Mesendoderm (in vitro differentiated cells): Measurements from ENCODE around the gene CMIP.

ENCODE experiments used
- DNase-seq: peaks from one replicate; pipeline ENCODE4 v3.0.0; 2013
- H2AK5ac ChIP-seq: 2 replicates; pipeline ENCODE4 v1.6.1; 2013; ENCODE audit warnings: low read length, inconsistent platforms
- H2BK120ac ChIP-seq: 2 replicates; pipeline ENCODE4 v1.6.1; 2013; ENCODE audit warnings: low read depth, mild to moderate bottlenecking, low read length, moderate library complexity, mixed read lengths
- H2BK15ac ChIP-seq: replicated peaks from 2 replicates; pipeline ENCODE4 v1.6.1; 2013; ENCODE audit warnings: low read depth, mild to moderate bottlenecking, moderate library complexity
- H2BK5ac ChIP-seq: 2 replicates; pipeline ENCODE4 v1.6.1; 2013; ENCODE audit warnings: low read length, inconsistent platforms
- H3K18ac ChIP-seq: 2 replicates; pipeline ENCODE4 v1.6.1; 2013; ENCODE audit warnings: mild to moderate bottlenecking, low read length, mixed read lengths
- H3K23ac ChIP-seq: one replicate; pipeline ENCODE4 v1.6.1; 2013; ENCODE audit warnings: low read length
- H3K27ac ChIP-seq: 2 replicates; pipeline ENCODE4 v1.5.1; 2013; ENCODE audit warnings: low read depth, mild to moderate bottlenecking, inconsistent platforms, low read length, moderate library complexity
- H3K27me3 ChIP-seq: 2 replicates; pipeline ENCODE4 v1.6.1; 2013; ENCODE audit warnings: low read length, control low read depth, mild to moderate bottlenecking, inconsistent platforms; ENCODE audit not compliant: insufficient read depth, poor library complexity
- H3K36me3 ChIP-seq: 2 replicates; pipeline ENCODE4 v1.6.1; 2013; ENCODE audit warnings: low read length, inconsistent platforms; ENCODE audit not compliant: control insufficient read depth, insufficient read depth
- H3K4ac ChIP-seq: one replicate; pipeline ENCODE4 v1.6.1; 2013; ENCODE audit warnings: low read depth, mild to moderate bottlenecking, low read length, moderate library complexity
- H3K4me1 ChIP-seq: 2 replicates; pipeline ENCODE4 v1.6.1; 2013; ENCODE audit warnings: low read depth, low read length, inconsistent platforms; ENCODE audit not compliant: control insufficient read depth
- H3K4me2 ChIP-seq: 2 replicates; pipeline ENCODE4 v1.6.1; 2013; ENCODE audit warnings: low read length
- H3K4me3 ChIP-seq: 2 replicates; pipeline ENCODE4 v1.5.1; 2013; ENCODE audit warnings: mild to moderate bottlenecking, low read length
- H3K56ac ChIP-seq: one replicate; pipeline ENCODE4 v1.6.1; 2013; ENCODE audit warnings: low read length
- H3K79me1 ChIP-seq: 2 replicates; pipeline ENCODE4 v1.6.1; 2013; ENCODE audit warnings: low read length, inconsistent platforms
- H3K79me2 ChIP-seq: 2 replicates; pipeline ENCODE4 v1.6.1; 2013; ENCODE audit warnings: mild to moderate bottlenecking, low read length; ENCODE audit not compliant: control insufficient read depth, insufficient read depth
- H3K9ac ChIP-seq: 2 replicates; pipeline ENCODE4 v1.6.1; 2013; ENCODE audit warnings: low read length, inconsistent platforms
- H4K5ac ChIP-seq: one replicate; pipeline ENCODE4 v1.6.1; 2013; ENCODE audit warnings: low read length
- H4K8ac ChIP-seq: one replicate; pipeline ENCODE4 v1.6.1; 2013; ENCODE audit warnings: low read depth, mild to moderate bottlenecking, control low read depth, low read length, moderate library complexity
- WGBS: extraction: QIAGEN DNeasy Blood & Tissue Kit; methylation state at CpG from one replicate; pipeline ENCODE4 v1.1.7; 2013; ENCODE audit warnings: low lambda C conversion rate, missing lambda C conversion rate; ENCODE audit not compliant: insufficient coverage; ENCODE audit errors: extremely low coverage; 5-methylcytosine and 5-hydroxymethylcytosine counted together

CMIP gene

GRCh38 chr16:81566086-81567007, 121.7 kb downstream of the CMIP start:
- Histone ChIP-seq H3K9ac (no peak overlapping the region), H3K4me2 (no peak overlapping the region), H3K56ac (no peak overlapping the region), H2BK5ac (no peak overlapping the region), H3K27me3 (no peaks in the 10 kb centered on the region), H3K18ac (no peak overlapping the region), H2BK15ac (no peak overlapping the region), H2BK120ac (no peak overlapping the region), H3K4ac (no peak overlapping the region), H4K5ac (no peak overlapping the region), H3K4me3 (no peak overlapping the region), H3K79me2 (peaks cover 20% of the 10 kb centered on the region), H3K79me1 (peaks cover 48% of the 10 kb centered on the region), H3K27ac (no peak overlapping the region), H3K4me1 (peaks cover 4% of the 10 kb centered on the region), H4K8ac (no peak overlapping the region), H2AK5ac (no peak overlapping the region), H3K23ac (no peak overlapping the region), H3K36me3 (no peaks in the 10 kb centered on the region)
- DNase-seq, result no peak
- WGBS, result no CpG with 5 or more reads among the region's 7 CpGs

GRCh38 chr16:81567087-81567486, 122.5 kb downstream of the CMIP start:
- no peaks in the 10 kb centered on the region for H3K36me3 ChIP-seq
- no peak overlapping the region for H2AK5ac ChIP-seq
- H2BK15ac ChIP-seq, result no peak overlapping the region
- no peak overlapping the region for H3K9ac ChIP-seq
- no peak overlapping the region for H3K18ac ChIP-seq
- no peak overlapping the region for H3K4me2 ChIP-seq
- H3K79me2 ChIP-seq, result peaks cover 19% of the 10 kb centered on the region
- WGBS, result no CpG with 5 or more reads among the region's 13 CpGs
- no peaks in the 10 kb centered on the region for H3K27me3 ChIP-seq
- peak overlapping the region; percentile 45 for H3K23ac ChIP-seq
- H3K79me1 ChIP-seq, result peaks cover 47% of the 10 kb centered on the region
- no peak overlapping the region for H3K27ac ChIP-seq
- H3K4me1 ChIP-seq, result peaks cover 4% of the 10 kb centered on the region
- H2BK120ac ChIP-seq, result no peak overlapping the region
- no peak overlapping the region for H3K4me3 ChIP-seq
- H4K5ac ChIP-seq, result no peak overlapping the region
- no peak for DNase-seq
- no peak overlapping the region for H2BK5ac ChIP-seq
- no peak overlapping the region for H3K4ac ChIP-seq
- no peak overlapping the region for H4K8ac ChIP-seq
- H3K56ac ChIP-seq, result no peak overlapping the region

DNA sequence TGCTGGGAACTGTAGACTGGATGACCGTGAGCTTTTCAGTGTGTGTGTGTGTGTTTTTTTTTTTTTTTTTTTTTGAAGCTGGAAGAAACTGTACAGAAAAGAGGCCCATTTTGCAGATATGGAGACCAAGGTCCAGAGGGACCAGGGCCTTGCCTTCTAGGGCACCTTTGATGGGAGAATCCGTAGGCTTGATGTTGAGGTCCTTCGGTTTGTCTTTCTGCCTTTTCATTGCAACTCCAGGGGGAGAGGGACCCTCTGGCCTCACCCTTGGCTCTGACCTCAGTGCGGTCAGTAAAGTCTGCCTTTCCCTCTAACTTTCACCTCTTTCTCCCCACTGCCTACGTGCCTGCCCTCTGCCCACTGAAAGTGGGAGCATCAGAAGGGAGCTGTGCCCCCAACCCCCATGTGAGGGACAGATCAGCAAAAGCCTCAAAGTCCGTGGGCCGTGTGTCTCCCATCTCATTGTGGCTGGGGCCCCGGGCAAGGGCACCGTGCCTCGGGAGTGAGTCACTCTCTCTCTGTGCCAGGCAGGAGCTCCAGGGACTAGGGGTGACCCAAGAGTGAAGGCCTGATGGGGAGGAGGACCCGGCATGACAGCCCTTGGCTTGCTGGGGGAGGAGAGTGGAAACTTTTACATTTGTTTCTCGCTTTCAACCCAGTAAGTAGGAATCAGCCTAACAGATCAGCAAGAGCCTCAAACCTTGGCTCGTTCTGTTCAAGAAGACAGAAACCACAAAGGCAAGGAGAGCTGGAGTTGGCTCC, 123.6 kb downstream of the CMIP start:
- H3K56ac ChIP-seq, result peak overlapping the region; percentile 46
- H3K27me3 ChIP-seq, result no peaks in the 10 kb centered on the region
- WGBS, result no CpG with 5 or more reads among the region's 13 CpGs
- H3K4me3 ChIP-seq, result no peak overlapping the region
- peaks cover 4% of the 10 kb centered on the region for H3K4me1 ChIP-seq
- no peak overlapping the region for H4K5ac ChIP-seq
- H3K23ac ChIP-seq, result no peak overlapping the region
- H4K8ac ChIP-seq, result no peak overlapping the region
- H3K9ac ChIP-seq, result no peak overlapping the region
- H2BK15ac ChIP-seq, result no peak overlapping the region
- H3K18ac ChIP-seq, result no peak overlapping the region
- peaks cover 43% of the 10 kb centered on the region for H3K79me1 ChIP-seq
- no peak overlapping the region for H3K27ac ChIP-seq
- peaks cover 18% of the 10 kb centered on the region for H3K79me2 ChIP-seq
- H2AK5ac ChIP-seq, result no peak overlapping the region
- no peak overlapping the region for H2BK120ac ChIP-seq
- H3K4ac ChIP-seq, result no peak overlapping the region
- H2BK5ac ChIP-seq, result no peak overlapping the region
- DNase-seq, result no peak
- H3K4me2 ChIP-seq, result no peak overlapping the region
- no peaks in the 10 kb centered on the region for H3K36me3 ChIP-seq

GRCh38 chr16:81568749-81569087, 124.1 kb downstream of the CMIP start:
- no peaks in the 10 kb centered on the region for H3K36me3 ChIP-seq
- no peak overlapping the region for H3K4me2 ChIP-seq
- H3K4me1 ChIP-seq, result peaks cover 4% of the 10 kb centered on the region
- H3K23ac ChIP-seq, result no peak overlapping the region
- peaks cover 17% of the 10 kb centered on the region for H3K79me2 ChIP-seq
- no peak overlapping the region for H3K9ac ChIP-seq
- H2BK120ac ChIP-seq, result no peak overlapping the region
- no peaks in the 10 kb centered on the region for H3K27me3 ChIP-seq
- H3K79me1 ChIP-seq, result peaks cover 41% of the 10 kb centered on the region
- no peak overlapping the region for H4K8ac ChIP-seq
- no CpG with 5 or more reads among the region's 8 CpGs for WGBS
- H3K27ac ChIP-seq, result no peak overlapping the region
- no peak overlapping the region for H2AK5ac ChIP-seq
- DNase-seq, result no peak
- H3K56ac ChIP-seq, result peak overlapping the region; percentile 15
- H3K4me3 ChIP-seq, result no peak overlapping the region
- H2BK15ac ChIP-seq, result no peak overlapping the region
- no peak overlapping the region for H3K18ac ChIP-seq
- no peak overlapping the region for H3K4ac ChIP-seq
- no peak overlapping the region for H2BK5ac ChIP-seq
- no peak overlapping the region for H4K5ac ChIP-seq

DNA sequence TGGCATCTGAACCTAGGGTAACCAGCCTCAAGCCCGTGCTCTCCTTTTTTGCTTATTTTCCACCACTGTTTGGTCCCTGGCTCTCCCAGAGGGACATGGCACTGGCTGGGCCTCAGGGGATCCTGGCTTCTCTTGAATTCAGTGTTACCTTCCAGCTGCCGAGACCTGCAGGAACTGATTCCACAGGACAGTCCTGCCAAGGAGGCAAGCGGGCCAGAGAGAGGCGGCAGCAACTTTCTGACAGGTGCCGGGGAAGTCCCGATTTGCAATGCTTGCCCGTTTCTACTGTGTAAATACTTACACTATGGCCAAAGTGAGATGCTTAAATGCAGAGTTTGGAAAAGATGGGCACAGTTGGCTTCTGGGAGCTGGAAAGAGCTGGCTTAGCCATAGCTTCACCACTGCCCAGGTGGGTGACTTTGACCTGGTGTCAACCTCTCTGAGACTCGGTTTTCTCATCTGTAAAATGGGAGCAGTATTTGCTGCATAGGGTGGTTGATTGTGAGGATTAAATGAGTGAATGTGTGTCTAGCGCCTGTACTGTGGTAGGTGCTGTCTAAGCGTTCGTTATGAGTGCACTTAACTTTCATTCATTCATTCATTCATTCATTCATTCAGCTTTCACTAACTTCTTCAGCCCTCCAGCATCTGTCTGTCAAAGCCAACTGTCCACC, 124.9 kb downstream of the CMIP start:
- H3K23ac ChIP-seq, result no peak overlapping the region
- H3K4me2 ChIP-seq, result no peak overlapping the region
- no CpG with 5 or more reads among the region's 11 CpGs for WGBS
- no peak overlapping the region for H3K4me3 ChIP-seq
- no peak overlapping the region for H2BK5ac ChIP-seq
- H2BK120ac ChIP-seq, result no peak overlapping the region
- no peak for DNase-seq
- no peak overlapping the region for H3K4ac ChIP-seq
- no peak overlapping the region for H3K18ac ChIP-seq
- H3K9ac ChIP-seq, result no peak overlapping the region
- H2AK5ac ChIP-seq, result no peak overlapping the region
- peaks cover 4% of the 10 kb centered on the region for H3K4me1 ChIP-seq
- H3K36me3 ChIP-seq, result no peaks in the 10 kb centered on the region
- H3K79me1 ChIP-seq, result peaks cover 42% of the 10 kb centered on the region
- H3K56ac ChIP-seq, result no peak overlapping the region
- no peak overlapping the region for H4K8ac ChIP-seq
- H4K5ac ChIP-seq, result no peak overlapping the region
- no peak overlapping the region for H2BK15ac ChIP-seq
- no peaks in the 10 kb centered on the region for H3K27me3 ChIP-seq
- H3K27ac ChIP-seq, result no peak overlapping the region
- peaks cover 17% of the 10 kb centered on the region for H3K79me2 ChIP-seq
